ENCODE measurements around the gene PSAPL1.
"Not testable (repeated sequence)": the region's sequence is repeated elsewhere in the genome, so short reads cannot be mapped to it uniquely, and the experiment has no call there.

PSAPL1 gene

DNA sequence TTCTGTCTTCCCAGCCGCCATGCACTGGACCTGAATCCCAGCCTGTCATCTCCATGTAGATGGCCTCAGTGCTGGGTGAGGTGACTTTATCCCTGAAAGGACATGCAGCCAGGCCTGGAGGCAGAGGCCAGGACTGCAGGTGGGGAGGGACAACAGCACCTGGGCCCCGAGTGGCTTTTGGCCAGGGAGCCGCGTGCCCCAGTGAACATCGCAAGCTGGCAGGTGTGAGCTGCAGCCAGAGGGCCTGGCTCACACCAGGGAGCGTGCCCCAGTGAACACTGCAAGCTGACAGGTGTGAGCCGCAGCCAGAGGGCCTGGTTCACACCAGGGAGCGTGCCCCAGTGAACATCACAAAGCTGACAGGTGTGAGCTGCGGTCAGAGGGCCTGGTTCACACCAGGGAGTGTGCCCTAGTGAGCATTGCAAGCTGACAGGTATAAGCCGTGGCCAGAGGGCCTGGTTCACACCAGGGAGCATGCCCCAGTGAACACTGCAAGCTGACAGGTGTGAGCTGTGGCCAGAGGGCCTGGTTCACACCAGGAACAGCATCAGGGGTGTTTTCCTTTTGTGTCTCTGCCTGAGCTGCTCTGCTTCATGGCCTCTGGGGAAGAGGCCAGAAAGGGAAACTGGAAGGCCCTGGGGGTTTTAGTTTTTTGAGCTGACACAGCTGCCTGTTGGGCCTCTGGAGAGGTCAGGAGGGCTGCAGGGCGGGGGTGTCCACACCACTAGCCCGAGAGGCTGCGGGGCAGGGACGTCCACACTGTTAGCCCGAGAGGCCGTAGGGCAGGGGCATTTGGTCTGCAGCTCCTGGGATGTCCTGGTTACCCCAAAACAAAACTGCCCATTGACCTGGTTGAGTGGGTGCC, 22.7 kb upstream of the PSAPL1 start:
- DNase-seq: no peak

DNA sequence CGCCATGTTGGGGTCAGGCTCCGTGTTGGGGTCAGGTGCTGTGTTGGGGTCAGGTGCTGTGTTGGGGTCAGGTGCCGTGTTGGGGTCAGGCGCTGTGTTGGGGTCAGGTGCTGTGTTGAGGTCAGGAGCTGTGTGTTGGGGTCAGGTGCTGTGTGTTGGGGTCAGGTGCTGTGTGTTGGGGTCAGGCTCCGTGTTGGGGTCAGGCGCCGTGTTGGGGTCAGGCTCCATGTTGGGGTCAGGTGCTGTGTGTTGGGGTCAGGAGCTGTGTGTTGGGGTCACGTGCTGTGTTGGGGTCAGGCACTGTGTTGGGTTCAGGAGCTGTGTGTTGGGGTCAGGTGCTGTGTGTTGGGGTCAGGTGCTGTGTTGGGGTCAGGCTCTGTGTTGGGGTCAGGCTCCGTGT, 18.1 kb upstream of the PSAPL1 start:
- not testable (repeated sequence) for DNase-seq

DNA sequence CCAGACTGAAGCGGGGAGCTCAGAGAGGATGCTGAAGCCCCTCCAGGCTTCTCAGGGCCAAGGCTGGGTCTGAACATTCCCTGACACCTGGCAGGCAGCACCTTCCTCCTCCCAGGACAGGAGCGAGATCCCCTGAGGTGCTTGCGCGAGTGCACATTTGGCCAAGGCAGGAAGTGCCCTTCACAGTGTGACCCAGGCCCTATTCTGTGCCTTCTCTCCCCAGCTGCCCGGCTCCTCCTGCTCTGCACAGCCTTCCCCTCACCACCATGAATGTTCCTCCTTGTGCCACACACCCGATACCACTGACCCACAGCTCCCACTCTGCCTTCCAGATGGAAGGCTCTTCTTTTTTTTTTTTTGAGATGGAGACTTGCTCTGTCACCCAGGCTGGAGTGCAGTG, 17.1 kb upstream of the PSAPL1 start:
- DNase-seq: no peak

DNA sequence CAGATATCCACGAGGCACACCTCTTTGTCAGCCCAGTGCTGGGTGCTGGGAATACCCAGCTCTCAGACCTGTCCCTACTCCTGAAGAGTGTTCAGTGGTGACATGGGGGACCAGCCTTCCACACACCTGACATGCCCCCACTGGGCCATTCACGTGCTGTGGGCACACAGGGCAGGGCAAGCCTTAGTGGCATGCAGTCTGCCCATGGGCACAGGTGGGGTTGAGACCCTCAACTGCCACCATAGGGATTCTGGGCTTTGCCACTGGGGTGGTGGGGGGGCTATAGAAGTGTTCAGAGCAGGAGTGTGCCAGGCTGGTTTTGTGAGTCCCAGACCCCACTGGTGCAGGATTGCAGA, 16.7 kb upstream of the PSAPL1 start:
- DNase-seq: no peak

DNA sequence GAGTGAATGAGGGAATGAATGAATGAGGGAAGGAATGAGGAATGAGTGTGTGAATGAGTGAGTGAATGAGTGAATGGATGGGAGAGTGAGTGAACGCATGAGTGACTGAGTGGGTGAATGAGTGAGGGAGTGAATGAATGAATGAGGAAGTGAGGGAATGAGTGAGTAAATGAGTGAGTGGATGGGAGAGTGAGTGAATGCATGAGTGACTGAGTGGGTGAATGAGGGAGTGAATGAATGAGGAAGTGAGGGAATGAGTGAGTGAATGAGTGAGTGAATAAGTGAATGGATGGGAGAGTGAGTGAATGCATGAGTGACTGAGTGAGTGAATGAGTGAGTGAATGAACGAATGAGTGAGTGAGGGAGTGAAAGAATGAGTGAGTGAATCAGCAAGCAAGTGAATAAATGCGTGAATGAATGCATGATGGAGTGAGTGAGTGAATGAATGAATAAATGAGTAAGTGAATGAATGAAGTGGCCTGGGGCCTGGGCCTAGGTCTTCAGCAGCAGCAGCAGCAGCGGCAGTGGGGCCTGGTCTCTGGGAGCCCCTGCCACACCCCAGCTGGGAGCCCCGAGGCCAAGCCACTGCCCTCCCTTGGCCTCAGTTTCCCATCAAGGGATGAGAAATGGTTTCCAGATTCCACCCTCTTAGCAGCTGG, 16.2 kb upstream of the PSAPL1 start:
- no peak for DNase-seq

DNA sequence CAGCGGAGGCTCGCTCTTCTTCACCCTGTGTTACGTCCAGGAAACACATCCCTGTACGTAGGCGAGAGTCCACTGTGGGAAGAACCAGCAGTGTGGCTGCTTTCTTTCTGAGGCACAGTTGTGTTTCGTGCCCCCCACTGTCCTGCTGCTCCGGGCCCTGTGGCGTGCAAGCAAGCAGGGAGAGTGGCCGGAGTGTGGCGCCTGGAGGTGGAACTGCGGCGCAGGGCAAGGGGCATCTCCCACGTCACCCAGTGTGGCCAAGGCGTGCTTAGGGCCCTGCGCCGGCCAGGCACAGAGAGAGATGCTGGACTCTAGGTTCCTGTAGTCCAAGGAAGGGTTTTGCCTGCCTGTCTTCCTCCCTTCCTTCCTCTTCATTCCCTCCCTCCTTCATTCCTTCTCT, 13.3 kb upstream of the PSAPL1 start:
- no peak for DNase-seq

DNA sequence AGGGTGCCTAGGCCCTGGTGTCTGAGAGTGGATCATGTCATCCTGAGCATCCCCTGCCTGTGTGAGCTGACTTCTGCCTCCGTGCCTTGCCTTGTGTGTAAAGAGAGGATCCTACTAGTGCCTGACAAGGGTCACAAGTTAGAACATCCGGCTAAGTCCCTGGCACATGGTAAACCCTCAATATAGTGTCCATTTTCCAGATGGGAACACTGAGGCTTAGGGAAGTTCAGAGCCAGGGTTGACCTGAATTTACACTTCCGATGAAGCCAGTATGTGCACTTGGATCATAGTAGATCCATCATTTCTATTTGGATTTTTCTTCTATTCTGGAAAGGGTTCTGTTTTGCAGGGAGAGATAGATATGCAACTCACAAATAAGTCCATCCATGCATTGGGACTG, 12.5 kb upstream of the PSAPL1 start:
- no peak for DNase-seq

DNA sequence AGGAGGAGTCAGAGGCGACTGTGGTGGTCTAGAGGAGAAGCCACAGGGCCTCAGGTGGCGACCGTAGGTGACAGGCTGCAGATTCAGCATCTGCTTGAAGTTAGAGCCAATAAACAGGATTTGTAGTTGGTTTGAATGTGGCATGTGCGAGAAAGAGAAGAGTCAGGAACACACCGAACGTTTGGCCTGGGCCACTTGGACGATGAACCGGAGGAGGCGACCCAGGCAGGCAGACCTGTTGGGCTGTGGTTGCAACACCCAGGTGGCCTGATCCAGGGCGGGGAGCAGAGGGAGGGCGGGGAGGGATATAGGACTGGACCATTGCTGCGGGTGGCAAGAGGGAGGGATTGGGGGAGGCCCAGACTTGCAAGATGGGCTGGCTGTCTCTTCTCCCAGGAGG, 10.0 kb upstream of the PSAPL1 start:
- no peak for DNase-seq

DNA sequence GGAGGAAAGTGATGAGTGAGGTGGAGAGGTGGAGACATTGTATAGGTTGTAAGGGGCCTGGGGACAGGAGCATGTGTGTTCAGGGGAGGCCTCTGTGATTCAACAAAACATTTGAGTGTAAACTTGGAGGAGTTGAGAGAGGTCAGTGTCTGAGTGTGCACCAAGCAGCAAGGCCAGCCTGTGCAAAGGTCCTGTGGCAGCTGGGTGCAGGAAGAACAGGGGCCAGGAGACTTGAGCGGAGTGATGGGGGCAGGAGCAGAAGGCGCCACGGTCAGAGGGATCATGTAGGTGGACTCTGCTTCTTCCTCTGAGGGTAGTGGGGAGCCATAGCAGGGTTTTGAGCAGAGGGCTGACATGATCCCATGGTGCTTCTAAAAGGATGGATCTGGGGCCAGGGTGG, 9.6 kb upstream of the PSAPL1 start:
- DNase-seq: no peak

DNA sequence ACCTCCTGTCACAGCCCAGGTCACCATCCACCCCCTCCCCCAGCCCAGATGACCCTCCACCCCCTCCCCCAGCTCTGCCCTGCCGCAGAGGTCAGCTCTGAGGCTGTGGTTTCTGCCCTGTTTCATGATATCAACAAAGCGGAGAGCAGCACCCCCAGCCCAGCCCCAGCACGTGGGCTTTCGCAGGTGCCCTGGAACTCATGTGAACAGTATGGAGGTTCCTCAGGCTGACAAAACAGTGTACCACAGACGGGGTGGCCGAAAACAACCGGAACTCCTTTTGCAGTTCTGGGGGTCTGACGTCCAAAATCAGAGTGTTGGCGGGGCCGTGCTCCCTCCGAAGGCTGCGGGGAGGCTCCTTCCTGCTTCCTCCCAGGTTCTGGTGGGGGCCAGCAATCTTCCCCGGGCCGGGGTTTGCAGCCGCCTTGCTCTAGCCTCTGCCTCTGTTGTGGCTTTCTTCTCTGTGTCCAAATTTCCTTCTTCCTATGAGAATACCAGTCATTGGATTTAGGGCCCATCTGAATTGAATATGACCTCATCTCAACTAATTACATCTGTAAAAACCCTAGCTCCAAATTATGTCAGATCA, 7.9 kb upstream of the PSAPL1 start:
- DNase-seq: no peak

DNA sequence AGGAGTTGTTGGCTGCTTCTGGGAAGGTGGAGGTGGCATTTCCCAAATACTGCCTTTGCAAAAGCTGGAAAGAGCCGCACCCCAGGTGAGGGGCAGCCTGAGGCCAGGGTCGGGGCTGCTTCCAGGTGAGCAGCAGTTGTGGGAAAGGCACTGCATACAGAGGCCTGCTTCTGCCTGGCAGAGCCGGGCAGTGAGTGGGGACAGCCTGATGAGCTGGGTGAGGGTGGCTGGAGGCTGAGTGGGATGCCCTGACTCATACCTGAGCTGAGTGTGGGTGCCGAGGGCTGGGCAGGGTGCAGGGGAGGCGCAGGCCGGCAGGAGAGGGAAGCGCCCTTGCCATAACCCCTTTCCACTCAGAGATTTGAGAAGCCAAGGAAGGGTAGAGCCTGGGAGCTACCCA, 6.5 kb upstream of the PSAPL1 start:
- no peak for DNase-seq

DNA sequence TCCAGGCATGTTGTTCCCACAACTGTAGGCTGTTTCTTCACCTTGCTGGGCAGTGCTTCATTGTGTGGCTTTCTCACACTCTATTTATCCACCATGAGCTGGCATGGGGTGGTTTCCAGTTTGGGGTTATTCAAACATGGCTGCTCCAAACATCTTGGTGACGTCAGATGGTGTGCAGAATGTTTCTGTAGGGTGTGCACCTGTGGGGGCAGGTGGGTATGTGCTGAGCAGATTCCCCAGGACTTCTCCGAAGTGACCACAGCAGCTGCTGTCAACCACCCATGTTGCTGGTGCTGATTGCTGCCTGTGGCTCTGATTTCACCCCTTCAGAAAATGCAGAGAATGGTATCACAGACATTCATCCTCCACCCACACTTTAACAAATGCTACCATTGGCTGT, 5.0 kb upstream of the PSAPL1 start:
- DNase-seq: no peak

DNA sequence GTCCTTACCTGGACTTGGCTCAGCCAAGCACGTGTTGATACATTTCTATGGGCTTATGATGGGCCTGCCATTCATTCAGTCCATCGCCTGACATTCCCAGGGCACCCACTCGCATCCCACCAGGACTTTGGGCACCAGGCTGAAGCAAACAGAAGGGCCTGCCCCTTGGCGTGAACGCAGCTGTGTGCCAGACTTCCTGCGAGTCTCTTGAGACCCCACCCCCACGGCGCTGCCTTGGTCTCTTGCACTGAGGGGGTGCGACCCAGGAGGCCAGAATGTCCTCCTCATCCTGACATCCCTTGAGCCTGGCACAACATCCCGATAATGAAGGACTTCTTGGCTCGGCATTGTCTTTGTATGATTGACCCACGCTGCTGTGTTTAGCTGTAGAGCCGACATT, 1.5 kb upstream of the PSAPL1 start:
- no peak for DNase-seq

DNA sequence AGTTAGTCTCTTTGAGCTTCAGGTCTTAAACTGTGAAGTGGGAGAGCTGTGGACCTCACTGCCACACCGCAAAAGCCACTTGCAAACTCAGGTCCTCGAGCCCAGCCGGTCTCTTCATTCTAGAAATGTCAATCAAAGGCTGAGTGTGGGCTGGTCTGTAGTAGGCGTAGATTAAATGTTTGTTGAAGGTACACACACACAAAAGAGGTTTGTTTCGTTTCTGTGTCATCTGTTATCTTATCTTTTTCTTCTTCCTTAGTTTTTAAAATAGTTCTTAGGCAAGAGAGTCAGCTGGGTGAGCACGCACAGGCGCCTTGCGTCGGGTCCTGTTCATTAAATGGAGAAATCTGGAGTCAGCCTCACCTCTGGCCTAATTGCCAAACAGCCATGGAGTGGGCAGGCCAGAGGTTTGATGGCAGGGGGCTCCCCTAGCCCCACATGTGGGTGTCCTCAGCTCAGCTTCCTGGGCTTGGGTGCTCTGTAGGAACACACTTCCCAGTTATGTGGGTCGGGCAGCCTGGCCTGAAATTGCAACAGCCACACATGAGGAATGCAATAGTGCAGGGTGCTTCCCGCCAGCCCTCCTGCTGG, 836 bp upstream of the PSAPL1 start:
- DNase-seq: no peak

DNA sequence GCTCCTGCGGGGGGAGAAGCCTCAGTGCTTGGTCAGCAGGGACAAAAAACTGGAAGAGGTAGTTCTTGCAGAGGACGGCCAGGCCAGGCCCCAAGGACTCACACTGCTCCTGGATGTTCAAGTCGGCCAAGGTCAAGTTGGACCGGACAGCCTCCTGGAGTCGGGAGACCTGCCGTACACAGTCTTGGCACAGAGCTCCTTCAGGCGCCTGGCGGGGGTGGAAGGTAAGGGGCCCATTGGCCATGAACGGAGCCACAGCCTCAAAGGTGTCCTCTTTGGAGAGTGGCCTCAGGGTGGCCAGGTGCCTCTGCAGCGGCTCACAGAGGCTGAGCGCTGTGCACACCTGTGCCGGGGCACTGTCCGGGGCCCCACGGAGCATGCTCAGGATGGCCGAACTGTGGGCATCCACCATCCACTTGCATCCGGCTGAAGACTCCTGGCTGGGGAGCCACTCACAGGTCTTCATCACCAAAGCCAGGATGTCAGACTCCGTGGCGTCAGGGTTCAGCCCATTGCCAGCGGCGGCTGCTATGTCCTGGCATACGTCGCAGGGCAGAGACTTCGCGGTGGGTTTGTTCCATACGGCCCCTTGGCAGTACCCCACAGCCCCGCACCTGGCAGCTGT, 477 bp downstream of the PSAPL1 start:
- no peak for DNase-seq

DNA sequence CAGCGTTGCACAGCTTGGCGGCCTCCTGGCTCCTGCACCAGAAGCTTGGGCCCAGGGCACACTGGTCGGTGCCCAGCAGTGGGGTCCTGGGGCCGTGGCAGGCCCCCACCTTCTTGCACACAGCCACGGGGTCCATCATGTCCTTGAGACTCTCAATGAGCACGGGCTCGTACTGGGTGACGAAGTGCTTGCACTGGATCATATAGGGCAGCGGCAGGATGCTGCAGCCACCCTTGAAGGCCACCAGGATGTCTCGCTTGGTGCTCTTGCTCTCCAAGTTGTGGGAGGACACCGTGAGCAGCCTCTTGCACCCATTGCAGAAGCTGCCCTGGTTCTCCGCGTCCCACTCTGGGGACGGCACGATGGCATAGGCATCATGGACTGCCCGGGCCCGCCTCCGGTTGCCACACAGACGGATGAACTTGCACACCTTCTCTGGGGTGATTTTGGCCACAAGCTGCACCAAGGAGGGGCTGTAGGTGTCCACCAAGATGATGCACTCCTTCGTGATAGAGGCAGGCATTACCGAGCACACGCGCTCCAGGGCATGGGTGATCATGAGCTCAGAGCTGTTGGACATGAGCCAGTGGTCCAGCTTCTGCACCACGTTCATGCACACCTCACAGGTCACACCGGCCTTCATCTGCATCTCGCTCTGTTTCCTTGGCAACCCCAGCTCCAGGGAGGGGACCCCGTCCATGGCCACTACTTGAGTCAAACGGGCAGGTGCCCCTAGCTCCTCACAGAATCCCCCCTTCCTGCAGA, 1.2 kb downstream of the PSAPL1 start:
- no peak for DNase-seq

DNA sequence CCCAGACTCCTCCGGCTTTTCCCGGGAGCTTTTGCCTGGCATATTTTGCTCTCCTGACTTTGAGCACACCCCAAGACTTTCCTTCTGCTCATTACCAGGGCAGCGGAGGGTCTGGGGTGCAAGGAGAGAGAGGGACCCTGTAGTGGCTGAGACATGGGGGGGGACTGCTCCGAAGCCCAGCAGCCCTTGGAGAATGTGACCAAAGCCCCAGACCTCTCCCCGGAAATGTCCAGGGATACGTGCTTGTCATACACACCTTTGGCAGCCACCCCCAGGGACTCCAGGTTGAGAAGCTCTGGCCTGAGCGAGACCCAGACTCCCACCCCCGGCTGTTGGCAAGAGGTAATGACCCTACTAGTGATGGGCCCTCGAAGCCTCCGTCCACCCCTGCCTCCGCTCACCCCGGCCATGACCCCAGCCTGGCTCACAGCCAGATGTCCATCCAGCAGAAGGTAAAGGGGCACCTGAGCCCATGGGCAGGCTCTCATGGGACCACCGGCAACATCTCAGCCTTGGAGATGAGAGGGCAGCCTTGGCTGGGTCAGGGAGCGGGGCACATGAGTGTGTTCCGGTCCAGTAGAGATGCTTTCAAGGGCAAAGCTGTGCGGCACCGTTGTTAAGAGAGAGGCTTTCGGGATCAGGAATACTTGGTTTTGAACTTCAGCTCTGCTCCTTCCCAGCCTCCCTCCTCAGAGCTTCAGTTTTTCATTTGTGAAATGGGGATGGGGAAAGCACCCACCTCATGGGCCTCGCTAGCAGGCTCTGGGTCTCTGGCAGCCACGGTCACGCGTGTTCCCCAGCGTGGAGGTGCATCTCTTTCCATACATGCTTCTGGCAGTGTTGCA, 2.0 kb downstream of the PSAPL1 start:
- no peak for DNase-seq

DNA sequence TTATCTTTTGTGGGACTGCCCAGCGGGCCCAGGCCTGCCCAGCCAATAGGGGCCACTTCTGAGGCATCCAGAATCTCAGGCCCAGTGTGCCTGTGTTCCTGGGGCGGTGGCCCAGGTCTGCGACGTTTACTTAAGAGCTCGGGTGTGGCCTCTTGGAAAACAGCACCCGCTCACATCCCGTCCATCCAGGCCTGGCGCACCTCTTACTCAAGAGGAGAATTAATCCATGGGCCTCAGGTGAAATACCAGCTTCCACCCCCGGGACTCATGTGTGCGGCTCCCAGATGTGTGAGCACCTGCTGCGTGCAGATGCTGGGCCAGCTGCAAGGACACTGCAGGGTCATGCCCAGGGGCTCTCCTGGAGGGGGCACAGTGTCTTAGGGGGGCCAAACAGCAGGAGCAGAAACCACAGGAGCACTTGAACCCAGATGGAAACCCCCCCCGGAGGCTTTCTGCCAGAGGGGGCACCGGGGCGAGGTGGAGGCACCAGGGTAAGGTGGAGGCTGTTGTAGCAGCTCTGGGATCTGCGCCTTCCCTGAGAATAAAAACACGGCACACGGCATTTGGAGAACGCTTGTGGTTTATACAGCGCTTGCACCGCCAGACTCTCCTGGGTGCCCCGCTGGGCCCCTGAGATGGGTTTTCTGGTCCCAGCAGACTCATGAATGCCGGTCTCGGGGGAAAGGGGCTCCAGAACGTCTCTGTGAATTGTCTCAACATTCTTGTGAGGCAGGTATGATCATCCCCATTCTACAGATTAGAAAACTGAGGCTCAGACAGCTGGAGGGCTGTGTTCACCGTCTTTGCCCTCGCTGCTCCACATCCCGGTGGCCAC, 2.8 kb downstream of the PSAPL1 start:
- DNase-seq: no peak

DNA sequence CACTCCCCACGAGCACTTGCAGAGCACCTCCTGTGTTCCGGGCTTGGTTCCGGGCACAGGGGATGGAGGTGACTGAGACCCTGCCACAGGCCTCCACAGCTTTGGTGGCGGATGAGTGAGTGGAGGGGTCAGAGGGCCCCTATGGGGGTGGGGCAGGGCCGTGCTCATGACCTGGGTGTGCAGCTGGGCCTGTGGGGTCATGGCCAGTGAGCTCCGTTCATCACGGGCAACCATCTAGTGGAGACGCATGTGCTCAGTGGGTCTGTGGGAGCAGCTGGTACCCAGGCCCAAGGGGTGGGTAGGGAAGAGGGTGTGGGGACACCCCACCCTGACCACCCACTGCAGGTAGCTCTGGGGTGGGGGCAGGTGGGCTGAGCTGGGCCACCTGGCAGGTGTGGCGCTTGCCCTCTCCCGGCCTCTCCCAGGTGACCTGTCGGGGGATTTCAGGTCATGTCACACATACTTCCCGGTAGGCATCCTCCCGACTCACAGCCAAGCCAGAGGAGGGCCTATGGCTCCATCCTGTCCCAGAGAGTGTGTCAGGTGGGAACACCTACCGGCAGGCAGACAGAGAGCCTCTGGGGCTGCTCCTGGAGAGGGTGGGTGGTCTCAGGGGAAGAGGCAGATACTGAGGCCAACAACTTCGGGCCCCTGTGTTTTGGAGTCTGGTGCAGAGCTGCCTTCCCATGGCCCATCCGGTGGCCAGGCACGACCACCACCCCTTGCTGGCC, 3.6 kb downstream of the PSAPL1 start:
- no peak for DNase-seq

DNA sequence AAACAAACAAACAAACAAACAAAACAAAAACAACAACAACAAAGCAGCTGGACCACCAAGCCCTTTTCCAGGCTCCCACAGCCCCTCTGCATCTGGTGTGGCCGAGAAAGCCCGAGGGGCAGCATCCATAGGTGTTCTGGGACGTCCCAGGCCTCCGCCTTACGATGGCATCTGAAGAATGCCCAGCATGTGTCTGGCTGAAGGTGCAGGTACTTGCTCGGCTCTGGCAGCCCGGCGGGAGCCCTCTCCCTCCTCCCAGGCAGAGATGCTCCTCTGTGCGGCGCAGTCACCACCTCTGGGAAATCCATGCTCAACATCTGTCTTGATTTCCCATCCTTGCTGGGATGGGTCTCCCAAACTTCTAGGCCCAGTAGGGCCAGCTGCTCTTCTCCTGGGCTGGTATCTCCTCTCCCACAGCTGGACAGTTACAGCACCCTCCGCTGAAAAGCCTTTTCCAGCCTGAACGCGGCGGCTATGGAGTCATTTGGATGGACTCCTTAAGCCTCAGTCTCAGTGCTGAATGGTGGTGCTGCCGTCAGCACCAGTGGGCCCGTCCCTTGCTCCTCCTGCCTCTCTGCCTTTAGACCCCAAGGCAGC, 4.3 kb downstream of the PSAPL1 start:
- no peak for DNase-seq
